OCI-LY1 (cell line): ENCODE data around the gene SHOX.

Experiments
- CTCF ChIP-seq: fragments of 200-600 bp; sonication (generic), shearing (Covaris generic); IDR thresholded peaks from 2 replicates; pipeline ENCODE4 v1.5.1; 2017; ENCODE audit warnings: mild to moderate bottlenecking, antibody characterized with exemption, low read length, moderate library complexity, mixed read lengths
- EZH2 ChIP-seq: fragments of 200-600 bp; sonication (generic), shearing (Covaris generic); IDR thresholded peaks from 2 replicates; pipeline ENCODE4 v1.8.0; 2017; ENCODE audit warnings: borderline replicate concordance, mixed run types, mild to moderate bottlenecking, antibody characterized with exemption, low read length, moderate library complexity, mixed read lengths

GRCh38 chrX:619812-620531, 10.6 kb upstream of the SHOX start:
- TF ChIP-seq CTCF (no peak), EZH2 (no peak)
